Measurements from ENCODE around the gene WDR90. TPM values are rescaled to one million over a fixed set of nuclear protein-coding genes. Genes with fewer than 3 reads are reported as not detected.

WDR90 gene
- total and polyA plus RNA-seq, 2 of the 13 experiments (the other 11 are each of a cell fraction or from before 2014, with no cell fraction given), result 14.9 to 28.9 TPM

DNA sequence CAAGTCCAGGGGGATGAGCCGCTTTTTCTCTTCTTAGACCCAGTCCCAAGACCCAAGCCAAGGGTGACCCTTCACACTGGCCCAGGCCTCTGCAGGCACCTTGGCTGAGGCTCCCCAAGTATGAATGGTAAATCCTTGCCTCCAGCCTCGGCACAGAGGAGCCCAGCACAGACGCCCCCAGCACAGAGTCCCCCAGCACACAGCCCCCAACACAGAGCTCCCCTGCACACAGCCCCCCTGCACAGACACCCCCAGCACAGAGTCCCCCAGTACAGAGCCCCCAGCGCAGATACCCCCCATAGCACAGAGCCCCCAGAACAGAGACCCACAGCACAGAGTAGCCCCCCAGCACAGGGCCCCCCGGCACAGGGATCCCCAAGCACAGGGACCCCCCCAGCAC, 8.6 kb upstream of the WDR90 start (continued):
- TF ChIP-seq, protein P1, sequence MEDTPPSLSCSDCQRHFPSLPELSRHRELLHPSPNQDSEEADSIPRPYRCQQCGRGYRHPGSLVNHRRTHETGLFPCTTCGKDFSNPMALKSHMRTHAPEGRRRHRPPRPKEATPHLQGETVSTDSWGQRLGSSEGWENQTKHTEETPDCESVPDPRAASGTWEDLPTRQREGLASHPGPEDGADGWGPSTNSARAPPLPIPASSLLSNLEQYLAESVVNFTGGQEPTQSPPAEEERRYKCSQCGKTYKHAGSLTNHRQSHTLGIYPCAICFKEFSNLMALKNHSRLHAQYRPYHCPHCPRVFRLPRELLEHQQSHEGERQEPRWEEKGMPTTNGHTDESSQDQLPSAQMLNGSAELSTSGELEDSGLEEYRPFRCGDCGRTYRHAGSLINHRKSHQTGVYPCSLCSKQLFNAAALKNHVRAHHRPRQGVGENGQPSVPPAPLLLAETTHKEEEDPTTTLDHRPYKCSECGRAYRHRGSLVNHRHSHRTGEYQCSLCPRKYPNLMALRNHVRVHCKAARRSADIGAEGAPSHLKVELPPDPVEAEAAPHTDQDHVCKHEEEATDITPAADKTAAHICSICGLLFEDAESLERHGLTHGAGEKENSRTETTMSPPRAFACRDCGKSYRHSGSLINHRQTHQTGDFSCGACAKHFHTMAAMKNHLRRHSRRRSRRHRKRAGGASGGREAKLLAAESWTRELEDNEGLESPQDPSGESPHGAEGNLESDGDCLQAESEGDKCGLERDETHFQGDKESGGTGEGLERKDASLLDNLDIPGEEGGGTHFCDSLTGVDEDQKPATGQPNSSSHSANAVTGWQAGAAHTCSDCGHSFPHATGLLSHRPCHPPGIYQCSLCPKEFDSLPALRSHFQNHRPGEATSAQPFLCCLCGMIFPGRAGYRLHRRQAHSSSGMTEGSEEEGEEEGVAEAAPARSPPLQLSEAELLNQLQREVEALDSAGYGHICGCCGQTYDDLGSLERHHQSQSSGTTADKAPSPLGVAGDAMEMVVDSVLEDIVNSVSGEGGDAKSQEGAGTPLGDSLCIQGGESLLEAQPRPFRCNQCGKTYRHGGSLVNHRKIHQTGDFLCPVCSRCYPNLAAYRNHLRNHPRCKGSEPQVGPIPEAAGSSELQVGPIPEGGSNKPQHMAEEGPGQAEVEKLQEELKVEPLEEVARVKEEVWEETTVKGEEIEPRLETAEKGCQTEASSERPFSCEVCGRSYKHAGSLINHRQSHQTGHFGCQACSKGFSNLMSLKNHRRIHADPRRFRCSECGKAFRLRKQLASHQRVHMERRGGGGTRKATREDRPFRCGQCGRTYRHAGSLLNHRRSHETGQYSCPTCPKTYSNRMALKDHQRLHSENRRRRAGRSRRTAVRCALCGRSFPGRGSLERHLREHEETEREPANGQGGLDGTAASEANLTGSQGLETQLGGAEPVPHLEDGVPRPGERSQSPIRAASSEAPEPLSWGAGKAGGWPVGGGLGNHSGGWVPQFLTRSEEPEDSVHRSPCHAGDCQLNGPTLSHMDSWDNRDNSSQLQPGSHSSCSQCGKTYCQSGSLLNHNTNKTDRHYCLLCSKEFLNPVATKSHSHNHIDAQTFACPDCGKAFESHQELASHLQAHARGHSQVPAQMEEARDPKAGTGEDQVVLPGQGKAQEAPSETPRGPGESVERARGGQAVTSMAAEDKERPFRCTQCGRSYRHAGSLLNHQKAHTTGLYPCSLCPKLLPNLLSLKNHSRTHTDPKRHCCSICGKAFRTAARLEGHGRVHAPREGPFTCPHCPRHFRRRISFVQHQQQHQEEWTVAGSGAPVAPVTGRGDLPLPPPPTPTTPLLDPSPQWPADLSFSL (CRISPR knock-in tag; IDR thresholded peaks at IDR 0.05), result no peak
- TF ChIP-seq ZNF280D (CRISPR knock-in tag; IDR thresholded peaks at IDR 0.05), result no peak
- no peak for TF ChIP-seq RELA (CRISPR knock-in tag; IDR thresholded peaks at IDR 0.05)
- no peak for TF ChIP-seq TFE3 (CRISPR knock-in tag; IDR thresholded peaks at IDR 0.05)
